Measurements from ENCODE around the gene PLEKHG3.

Gene PLEKHG3

GRCh38 chr14:64722842-64723447 lies 18.7 kb downstream of the PLEKHG3 start:
- no peak overlapping the region for H3K27ac ChIP-seq
- TF ChIP-seq ZFX (IDR thresholded peaks at IDR 0.05): no peak
- no peak for TF ChIP-seq CTCF (conservative IDR thresholded peaks at IDR 0.05)

GRCh38 chr14:64723691-64724577 lies 19.7 kb downstream of the PLEKHG3 start:
- H3K27ac ChIP-seq: no peak overlapping the region
- TF ChIP-seq ZFX (IDR thresholded peaks at IDR 0.05) (no peak), CTCF (conservative IDR thresholded peaks at IDR 0.05) (no peak)

- H3K27ac ChIP-seq: no peak overlapping the region
- TF ChIP-seq ZFX (IDR thresholded peaks at IDR 0.05) (no peak), CTCF (conservative IDR thresholded peaks at IDR 0.05) (no peak)
Measured at GRCh38 chr14:64724578-64724930, 20.3 kb downstream of the PLEKHG3 start.

GRCh38 chr14:64725261-64725815 lies 21.1 kb downstream of the PLEKHG3 start:
- H3K27ac ChIP-seq: no peak overlapping the region
- TF ChIP-seq CTCF (conservative IDR thresholded peaks at IDR 0.05): no peak
- TF ChIP-seq ZFX (IDR thresholded peaks at IDR 0.05): no peak

GRCh38 chr14:64725879-64726584 lies 21.8 kb downstream of the PLEKHG3 start:
- TF ChIP-seq CTCF (conservative IDR thresholded peaks at IDR 0.05) (no peak), ZFX (IDR thresholded peaks at IDR 0.05) (no peak)
- H3K27ac ChIP-seq: no peak overlapping the region

- no peak for TF ChIP-seq CTCF (conservative IDR thresholded peaks at IDR 0.05)
- no peak for TF ChIP-seq ZFX (IDR thresholded peaks at IDR 0.05)
- H3K27ac ChIP-seq: no peak overlapping the region
Measured at GRCh38 chr14:64726585-64726890, 22.3 kb downstream of the PLEKHG3 start.

All from C4-2B (cell line).